Sigmoid colon (tissue), 4 donors: ENCODE measurements around the gene FOXD2.

Experiments used
- EP300 ChIP-seq, 4 donors: sonication (generic); formaldehyde crosslinking; IDR thresholded peaks; one replicate each; pipeline ENCODE4 v1.6.1; 2017; ENCODE audit warnings: antibody characterized with exemption in 4 of 4
- POLR2A ChIP-seq, 2 donors: fragments of 450-650 bp; IDR thresholded peaks; one replicate each; pipeline ENCODE4 v1.6.1; 2016; ENCODE audit warnings: antibody characterized with exemption in 2 of 2, mild to moderate bottlenecking in 2 of 2, moderate library complexity in 2 of 2
- TF ChIP-seq, protein P1 (sequence below), 4 experiments: fragments of 450-650 bp in 3 of 4; fragments of 200-600 bp in 1 of 4; IDR thresholded peaks; one replicate each; pipeline ENCODE4 v1.5.1; 2016 to 2019; ENCODE audit warnings: antibody characterized with exemption in 4 of 4, mild to moderate bottlenecking in 3 of 4, moderate library complexity in 2 of 4

DNA sequence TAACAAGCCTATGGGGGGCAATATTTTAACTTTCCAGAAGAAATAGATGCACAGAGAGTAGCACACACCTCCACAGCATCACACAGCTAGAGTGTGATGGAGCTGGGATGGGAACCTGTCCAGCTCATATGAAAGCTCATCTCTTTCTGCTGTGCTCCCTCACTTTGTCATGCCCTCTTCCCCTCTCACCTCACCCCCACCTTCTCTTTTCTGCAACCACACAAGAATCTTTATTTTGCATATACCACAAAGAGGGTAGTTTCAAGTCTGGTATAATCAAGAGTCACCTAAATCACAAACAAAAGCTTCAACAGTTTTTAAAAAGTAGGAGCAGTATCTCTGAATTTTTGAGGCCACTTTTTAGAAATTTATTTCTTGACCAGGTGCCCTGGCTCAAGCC is 22.6 kb downstream of the FOXD2 start:
- TF ChIP-seq, protein P1, sequence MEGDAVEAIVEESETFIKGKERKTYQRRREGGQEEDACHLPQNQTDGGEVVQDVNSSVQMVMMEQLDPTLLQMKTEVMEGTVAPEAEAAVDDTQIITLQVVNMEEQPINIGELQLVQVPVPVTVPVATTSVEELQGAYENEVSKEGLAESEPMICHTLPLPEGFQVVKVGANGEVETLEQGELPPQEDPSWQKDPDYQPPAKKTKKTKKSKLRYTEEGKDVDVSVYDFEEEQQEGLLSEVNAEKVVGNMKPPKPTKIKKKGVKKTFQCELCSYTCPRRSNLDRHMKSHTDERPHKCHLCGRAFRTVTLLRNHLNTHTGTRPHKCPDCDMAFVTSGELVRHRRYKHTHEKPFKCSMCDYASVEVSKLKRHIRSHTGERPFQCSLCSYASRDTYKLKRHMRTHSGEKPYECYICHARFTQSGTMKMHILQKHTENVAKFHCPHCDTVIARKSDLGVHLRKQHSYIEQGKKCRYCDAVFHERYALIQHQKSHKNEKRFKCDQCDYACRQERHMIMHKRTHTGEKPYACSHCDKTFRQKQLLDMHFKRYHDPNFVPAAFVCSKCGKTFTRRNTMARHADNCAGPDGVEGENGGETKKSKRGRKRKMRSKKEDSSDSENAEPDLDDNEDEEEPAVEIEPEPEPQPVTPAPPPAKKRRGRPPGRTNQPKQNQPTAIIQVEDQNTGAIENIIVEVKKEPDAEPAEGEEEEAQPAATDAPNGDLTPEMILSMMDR (IDR thresholded peaks at IDR 0.05): no peak
- TF ChIP-seq EP300 (IDR thresholded peaks at IDR 0.05): no peak
- TF ChIP-seq POLR2A (IDR thresholded peaks at IDR 0.05): no peak
